Stimulated activated CD4-positive, alpha-beta T cell treated with anti-CD3 and anti-CD28 coated beads, Interleukin-15, amount 100 ng/mL, for 24 hours (primary cell): ENCODE measurements around the gene AAK1.
"Not testable (repeated sequence)": the region's sequence is repeated elsewhere in the genome, so short reads cannot be mapped to it uniquely, and the experiment has no call there.

Experiments used
- DNase-seq: peaks from one replicate; pipeline ENCODE4 v3.0.0-alpha.2; 2020

AAK1 gene

DNA sequence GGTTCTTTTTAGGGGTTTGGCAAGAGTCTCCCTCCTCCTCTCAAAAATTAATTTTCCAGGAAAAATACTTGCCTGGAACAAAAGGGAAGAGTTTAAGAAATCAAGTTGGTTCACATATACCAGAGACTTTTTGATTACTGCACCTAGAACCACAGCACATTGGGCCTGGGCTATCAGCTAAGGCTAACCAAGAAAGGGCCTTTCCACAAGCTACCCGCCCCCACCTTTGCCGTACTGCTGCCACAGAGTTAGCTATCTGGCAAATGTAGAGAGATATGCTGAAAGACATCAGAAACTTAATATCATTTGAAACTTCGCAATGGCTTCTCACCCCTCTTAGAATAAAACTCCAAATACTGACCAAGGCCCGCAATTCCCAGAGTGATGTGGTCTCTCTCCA, 76.9 kb downstream of the AAK1 start:
- DNase-seq: peak; percentile 33

DNA sequence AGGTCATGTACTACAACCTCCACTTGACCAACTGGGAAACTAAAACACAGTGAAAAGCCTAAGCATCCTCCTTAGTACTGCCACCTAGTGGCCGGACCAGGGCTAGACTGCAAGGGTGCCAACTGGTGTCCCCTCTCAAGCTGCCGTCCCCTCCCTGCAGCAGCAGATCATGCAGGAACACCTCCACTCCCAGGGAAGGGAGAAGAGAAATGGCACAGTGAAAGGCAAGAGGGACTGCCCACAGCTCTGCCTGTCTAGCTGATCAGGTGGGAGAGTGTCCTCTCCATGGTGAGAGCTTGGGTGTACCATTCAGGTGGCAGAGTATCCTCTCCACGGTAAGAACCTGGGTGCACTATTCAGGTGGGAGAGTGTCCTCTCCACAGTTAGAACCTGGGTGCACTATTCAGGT, 78.1 kb downstream of the AAK1 start:
- DNase-seq: peak; percentile 82

DNA sequence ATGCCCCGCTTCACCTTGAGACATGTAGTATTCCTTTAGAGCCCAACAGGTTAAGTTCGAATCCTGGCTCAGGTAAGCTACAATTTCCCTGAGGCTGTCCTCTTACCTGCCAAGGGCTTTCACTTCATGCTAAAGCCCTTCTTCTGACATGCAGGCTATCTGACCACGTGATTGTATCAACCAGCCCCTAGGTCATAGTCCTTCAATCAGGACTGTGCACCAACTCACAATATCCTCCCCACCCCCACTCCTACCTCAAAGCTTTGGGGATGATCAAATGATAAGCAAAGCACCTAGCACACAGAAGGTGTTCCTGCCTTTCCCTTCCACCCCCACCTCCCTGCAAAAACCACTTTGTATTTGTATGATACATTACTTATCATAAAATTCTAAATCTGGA, 78.9 kb downstream of the AAK1 start:
- no peak for DNase-seq

DNA sequence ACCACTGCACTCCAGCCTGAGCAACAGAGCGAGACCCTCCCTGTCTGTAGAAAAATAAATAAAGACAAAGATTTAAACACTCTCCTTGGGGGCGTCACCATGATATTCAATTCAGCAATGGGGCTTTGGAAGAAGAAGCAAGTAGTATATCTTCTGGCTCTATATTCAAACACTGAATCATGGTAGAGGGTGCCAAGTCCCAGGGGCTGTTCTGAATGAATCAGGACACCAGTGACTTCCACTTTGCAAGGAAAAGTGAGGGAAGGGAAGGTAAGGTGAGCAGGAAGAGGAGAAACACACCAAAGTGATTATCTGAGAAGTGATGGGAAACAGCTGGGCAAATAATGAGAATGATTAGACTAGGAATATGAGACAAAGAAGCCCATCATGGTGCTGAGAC, 80.5 kb downstream of the AAK1 start:
- DNase-seq: no peak

DNA sequence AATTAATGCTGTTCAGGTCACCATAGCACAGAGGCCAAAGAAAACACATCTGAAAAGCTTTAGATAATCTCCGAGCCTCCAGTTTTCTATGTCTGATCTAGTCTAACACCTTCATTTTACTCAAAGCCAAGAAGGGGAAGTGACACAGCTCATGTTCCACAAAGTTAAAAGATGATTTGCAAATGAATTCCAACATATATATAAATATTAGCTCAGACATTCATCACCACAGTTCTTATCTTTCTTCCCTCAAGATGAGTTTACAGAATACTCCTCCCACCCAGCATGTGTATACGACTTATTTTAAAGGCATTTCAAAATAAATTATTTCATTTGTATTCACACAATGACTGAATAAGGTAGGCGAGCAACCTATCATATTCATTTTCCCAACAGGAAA, 82.4 kb downstream of the AAK1 start:
- DNase-seq: no peak

DNA sequence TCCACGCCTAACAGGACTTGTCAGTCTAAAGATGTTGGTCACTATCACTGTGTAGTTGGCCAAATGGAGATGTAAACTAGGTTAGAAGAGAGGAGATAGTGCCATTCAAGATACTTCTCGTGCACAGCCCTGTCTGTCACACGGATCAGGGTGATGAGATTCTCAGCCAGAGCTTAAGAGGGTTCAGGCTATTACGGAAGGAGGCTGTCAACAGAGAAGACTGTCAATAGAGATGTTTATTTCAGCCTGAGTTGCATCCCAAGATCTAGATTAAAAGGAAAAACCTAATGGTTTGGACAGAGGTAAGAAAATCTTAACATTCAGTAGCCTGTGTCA, 83.4 kb downstream of the AAK1 start:
- DNase-seq: no peak

DNA sequence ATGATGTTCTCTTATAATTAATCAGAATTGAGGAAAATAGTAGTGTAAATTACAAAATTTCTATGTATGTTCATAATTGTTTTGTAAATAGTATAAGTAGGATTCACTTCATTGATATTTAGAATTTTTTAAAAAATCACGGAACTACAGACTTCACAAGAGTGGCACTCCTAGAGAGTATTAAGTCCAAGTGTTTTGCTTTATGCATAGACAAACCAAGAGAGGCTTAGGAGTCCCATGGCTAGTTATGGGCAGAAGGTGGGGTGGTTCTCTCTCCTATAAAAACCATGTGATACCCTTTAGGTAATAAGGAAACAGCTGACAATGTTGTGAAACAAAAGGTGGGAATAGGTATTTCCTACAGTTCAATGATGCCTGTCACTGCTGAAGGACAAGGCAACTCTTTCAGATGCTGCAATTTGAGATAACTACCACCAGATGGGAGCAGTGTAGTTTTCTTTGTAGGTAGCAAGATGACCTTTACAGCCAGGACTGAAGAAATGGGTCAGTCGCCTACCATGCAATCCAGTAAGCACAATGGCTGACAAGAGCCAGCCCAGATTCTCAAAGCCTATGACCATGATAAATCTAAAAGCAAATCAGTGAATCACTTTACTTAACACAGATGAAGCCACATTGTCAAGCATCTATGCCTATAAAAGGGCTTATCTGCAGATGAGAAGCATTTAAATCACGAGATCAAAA, 83.9 kb downstream of the AAK1 start:
- DNase-seq: no peak

DNA sequence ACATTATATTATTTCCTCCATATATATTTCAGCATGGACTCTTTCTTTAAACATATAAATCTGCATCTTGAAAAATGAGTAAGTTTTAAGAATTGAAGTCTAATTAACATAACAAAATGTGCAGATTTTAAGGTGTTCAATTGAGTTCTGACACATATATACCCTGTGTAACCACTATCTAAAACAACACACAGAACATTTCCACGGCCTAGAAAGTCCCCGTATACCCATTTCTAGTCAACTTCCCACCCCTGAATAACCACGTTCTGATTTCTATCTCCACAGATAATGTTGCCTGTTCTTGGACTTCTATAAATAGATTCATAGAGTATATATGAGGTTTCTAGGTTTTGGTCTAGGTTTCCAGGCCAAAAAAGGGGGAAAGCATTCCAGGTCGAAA, 87.5 kb downstream of the AAK1 start:
- DNase-seq: no peak

DNA sequence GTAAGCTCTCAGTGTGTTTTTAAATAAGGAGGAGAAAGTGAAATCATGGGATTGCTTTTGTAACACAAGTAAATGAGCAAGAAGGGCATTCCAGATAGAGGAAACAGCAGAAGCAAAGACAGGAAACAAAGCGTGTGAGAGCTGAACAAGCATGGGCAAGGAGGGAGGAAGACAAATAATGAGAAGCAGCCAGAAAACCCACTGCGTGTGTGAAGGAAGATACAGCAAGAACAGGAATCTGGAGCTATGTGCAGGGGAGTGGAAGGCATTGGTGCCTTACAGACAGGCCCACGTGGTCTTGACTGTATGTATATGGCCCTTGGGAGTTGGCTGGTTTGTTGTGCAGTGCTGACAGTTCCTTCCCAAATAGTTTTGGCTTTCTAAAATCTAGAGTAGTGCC, 88.6 kb downstream of the AAK1 start:
- DNase-seq: no peak

DNA sequence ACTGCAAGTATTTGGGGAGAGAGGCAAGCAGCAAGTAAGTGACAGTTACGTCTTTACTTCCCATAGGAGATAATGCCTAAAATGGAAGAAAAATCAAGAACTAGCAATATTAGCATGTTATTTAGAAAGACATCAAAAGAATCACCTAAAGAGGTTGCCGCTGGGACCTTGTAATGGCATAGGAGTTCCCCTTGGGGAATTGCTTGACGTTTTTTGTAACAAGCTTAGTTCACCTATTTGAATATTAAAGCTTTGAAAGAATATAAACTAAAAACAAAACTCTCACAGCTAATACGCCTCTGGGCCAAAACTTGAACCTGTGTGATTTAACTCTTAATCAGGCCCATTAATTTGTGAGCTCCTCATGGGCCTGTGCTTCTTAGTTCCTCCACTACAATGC, 89.0 kb downstream of the AAK1 start:
- DNase-seq: no peak

DNA sequence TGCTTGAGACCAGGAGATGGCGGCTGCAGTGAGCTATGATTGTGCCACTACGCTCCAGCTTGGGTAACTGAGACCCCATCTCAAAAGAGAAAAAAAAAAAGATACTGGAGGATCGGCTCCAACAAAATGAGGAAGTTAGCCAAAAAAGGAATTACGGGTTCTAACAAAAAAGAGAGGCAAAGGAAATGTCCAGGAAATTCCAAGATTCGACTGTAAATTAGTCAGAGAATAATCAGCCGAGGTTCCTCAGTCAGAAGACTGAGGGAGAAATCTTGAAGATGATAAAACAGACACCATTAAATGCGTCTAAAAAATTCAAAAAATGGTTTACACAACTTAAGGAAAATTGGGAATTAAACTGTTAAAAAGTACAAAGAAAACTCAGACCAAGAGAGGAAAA, 89.5 kb downstream of the AAK1 start:
- DNase-seq: no peak

DNA sequence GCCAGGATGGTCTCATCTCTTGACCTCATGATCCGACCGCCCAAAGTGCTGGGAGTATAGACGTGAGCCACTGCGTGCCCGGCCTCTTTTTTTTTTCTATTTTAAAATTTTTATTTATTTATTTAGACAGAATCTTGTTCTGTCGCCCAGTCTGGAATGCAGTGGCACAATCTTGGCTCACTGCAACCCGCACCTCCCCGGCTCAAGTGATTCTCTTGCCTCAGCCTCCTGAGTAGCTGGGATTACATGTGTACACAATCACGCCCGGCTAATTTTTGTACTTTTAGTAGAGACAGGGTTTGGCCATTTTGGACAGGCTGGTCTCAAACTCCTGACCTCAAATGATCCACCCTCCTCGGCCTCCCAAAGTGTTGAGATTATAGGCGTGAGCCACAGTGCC, 93.0 kb downstream of the AAK1 start:
- DNase-seq: not testable (repeated sequence)

DNA sequence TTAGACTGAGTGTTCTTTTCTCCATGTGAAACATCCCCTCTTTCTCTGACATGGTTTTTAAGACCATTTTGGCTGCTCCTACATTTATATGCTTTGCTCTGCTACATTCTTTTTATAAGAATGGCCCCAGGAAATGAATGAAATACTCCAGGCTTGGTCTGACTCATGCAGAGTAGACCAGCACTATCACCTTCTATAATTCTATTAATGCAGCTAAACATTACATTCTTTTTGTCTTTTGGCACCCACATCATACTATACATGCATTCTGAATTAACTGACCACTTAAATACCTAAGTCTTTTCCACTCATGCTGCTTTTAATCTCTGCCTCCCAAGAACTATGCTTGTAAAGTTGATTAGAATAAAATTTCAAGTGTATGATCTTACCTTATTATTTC, 94.1 kb downstream of the AAK1 start:
- no peak for DNase-seq

DNA sequence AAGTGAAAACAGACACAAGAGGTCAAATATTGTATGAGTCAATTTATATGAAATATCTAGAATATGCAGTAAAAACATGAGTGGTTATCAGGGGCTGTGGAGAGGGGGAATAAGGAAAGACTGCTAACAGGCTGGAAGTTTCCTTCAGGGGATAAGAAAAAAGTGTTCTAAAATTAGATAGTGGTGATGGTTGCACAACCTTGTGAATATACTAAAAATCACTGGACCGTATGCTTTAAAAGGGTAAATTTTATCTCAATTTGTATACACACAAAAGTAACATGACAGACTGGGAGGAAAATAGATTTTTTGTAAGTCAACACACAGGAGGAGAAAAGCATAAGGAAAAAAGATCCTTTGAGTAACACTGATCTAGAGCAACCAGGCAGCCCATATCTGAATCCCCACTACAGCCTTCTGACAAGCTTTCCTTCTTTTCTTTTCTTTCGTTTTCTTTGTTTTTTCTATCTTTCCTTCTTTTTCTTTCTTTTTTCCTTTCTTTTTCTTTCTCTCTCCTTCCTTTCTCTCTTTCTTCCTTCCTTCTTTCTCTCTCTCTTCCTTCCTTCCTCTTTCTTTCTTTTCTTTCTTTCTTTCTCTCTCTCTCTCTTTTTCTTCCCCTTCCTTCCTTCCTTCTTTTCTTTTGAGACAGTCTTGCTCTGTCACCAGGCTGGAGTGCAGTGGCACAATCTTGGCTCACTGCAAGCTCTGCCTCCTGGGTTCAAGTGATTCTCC, 95.4 kb downstream of the AAK1 start:
- DNase-seq: no peak

DNA sequence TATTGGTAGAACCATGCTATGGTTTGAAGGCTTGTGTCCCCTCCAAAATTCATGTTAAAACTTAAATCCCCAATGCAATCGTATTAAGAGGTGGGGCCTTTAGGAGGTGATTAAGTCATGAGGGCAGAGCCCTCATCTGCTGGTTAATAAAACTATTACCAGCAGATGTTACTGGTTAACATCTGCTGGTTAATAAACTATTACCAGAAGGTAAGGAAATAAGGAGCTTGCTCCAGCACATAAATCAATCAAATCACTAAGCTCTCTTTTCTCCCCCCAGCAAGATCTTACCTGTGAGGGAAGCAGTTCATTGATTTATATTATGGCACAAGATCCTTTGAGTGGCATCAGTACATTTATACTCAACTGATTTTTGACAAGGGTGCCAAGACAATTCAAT, 96.9 kb downstream of the AAK1 start:
- no peak for DNase-seq

DNA sequence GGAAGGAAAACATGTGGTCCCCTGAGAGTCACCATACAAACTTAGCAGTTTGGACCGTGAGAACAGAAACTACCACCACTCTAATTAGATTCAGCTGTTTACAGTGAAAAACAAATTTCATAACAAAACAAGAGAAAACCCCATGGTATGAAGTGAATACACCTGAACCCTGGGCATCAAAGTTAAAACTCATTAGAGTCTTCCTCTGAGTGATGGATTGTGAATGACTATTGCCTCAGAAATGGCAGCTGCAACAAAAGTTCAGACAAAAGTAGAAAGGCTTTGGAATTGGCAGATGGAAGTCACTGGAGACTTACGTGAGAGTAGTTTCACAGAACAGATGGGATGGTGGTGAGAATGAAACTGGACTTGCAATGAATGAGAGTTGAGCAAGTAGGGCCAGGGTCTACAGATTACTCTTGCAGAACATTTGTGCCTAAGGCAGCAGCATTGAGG, 98.0 kb downstream of the AAK1 start:
- no peak for DNase-seq

DNA sequence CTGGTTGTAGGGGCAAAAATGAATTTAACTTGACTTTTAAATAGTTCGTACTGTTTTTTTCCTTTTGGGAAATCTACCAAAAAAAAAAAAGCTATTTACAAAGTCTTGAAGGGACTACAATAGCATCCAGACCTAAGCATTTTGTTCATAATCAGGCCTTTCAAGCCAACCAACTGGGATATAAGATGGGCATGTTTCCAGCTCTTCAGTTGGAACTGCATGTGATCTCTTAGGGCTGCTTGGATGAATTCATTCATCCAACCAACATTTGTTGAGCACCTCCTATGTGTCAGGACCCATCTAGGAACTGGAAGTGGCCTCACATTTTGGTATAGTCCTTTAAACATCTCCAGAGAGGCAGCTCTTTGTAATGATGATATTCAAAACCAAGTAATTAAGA, 98.6 kb downstream of the AAK1 start:
- DNase-seq: no peak

DNA sequence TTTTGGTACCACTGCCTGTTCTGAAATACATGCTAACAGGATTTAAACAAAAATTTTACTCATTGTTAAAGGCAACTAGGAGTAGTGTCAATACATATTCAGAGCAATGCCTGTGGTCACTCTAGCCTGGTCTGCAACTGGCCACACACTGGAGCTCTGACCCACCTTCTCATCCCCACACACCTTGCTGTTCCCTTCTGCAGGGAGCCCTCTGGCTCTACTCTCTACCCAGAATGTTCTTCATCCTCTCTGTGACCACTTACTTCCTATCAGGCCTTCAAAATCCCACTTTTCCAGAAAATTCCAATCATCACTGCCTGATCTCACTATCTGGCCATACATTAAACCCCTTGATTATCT, 104.0 kb downstream of the AAK1 start:
- DNase-seq: no peak

DNA sequence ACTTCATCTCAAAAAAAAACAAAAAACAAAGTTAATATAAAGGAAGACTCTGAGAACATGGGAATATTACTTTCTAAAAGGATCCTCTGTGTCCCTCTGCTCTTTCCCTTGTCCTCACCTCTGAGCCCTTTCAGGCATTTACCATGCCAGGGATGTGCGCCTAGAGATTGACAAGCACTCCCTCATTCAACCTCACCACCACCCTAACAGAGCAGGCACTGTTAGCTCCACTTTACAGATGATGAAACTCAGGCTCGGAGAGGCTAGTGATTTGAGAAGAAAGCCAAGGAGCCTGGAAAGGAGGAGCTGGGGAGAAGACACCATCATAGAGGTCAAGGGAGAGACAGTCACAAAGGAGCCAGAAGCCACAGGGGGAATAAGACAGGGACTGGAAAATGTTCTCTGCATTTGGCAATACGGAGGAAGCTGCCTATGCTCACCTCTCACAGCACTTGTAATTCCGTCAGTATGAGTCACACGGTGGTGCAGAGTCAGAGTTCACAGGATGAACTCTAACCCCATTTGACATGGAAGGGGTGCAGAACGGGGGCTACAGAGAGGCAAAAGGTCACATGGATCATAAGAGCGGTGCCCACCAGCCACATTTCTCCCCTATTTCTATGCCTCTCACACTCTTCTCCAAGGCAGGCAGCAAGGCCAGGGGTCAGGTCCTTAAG, 104.5 kb downstream of the AAK1 start:
- no peak for DNase-seq

DNA sequence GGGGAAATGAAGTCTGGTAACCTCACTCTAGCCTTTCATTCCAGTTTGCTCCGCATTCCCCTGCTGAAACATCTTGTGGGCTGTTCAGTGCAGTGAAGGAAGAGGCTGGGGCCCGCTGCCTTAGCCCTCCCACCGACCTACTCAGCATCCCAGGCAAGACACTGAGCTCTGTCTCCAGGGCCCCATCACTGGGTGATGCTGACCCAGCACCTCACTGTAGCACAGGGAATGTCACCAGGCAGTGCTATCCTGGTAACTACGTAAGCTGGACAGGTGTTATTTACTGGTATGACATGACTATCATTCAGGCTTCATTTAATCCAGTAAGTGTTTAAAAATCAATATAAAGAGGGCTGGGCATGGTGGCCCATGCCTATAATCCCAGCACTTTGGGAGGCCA, 105.3 kb downstream of the AAK1 start:
- no peak for DNase-seq

DNA sequence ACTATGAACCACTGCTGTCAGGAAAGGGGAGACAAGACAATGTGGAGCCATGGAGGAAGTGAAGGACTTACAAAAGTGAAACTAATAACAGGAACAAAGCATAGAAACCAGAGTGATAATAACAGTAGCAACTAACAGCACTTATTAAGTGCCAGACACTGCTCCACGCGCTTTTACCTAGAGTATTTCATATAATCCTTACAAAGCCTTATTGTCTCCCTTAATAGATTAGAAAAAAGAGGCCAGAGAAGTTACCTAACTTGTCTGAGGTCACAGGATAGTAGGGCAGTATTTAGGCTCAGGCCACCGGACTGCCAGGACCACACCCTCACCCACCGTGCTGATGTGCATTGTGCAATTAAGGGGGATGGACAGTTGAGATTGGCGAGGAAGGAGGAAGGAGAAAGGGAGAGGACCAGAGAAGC, 107.7 kb downstream of the AAK1 start:
- no peak for DNase-seq

DNA sequence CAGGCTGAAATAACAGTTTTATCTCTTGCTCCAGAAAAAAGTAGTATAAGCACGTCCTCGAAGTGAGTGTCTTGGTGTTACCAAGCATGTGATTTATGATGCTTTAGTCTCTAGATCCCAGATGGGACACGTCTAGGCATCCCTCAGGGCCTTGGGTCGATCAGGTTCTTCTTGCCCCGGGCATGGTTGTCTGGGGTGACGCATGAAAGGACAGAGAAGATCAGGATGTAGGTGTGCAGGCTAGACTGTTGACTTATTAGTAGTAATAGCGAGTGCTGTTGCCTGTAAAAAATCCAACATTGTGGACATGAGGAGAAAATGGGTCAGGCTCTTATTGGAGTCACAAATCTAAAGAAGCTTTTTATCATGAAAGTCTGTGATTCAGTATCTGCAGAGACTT, 112.4 kb downstream of the AAK1 start:
- DNase-seq: no peak

DNA sequence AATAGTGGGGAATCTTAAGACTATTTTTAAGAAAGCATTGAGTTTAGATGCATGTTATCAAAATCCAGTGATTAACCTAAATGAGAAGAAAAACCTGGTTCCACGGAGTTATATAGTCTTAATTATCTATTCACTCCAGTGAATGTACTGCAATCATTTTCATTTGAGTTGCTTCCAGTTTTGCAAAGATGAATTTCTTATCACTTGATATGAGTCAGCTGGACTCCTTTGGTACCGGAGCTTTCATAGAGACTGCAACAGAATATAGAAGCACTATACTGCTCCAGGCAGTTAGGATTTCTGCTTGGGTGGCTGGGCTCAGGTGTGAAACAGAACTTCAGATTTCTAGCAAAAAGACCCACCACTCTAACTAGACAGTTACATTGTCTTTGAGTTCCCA, 114.1 kb downstream of the AAK1 start:
- no peak for DNase-seq

DNA sequence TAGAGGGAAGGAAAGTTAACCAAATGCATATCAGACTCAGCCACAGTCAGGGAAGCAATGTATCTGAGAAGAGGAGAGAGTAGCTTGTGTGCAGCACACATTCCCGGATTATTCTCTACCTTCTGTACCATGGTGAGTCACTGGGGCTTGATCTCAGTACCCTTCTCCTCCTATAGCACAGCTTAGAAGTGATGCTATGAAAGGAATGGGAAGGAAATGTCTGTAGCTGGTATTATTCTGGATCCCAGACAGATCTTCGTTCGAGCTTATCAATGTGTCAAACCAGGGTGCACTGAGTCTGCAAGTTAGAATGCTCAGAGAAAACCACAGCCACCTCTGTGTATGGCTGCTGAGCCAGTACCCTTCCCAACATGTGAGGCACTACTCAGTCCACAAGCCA, 118.3 kb downstream of the AAK1 start:
- DNase-seq: no peak

DNA sequence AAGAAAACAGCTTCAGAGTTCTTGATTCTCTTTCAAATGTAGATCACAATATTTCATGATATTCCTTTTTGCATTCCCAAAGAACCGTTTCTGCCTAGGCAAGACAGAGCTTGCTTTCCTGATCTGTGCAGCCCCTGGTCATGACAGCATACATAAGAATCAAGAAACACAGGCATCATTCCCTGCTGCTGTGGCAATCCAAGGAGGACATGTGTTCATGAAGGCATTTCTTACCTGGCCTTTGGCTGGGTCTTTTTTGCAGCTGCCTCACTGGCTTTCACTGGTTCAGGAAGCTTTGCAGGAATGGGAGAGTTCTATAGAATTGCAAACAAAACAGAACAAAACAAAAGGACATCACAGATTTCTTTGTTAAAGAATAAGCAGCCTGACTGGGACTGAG, 118.7 kb downstream of the AAK1 start:
- DNase-seq: no peak
